ENCODE data around the gene PRKCQ. TPM values are rescaled to one million over a fixed set of nuclear protein-coding genes. Genes with fewer than 3 reads are reported as not detected.

PRKCQ gene
- total and polyA plus RNA-seq, 4 donors, result 0.13 to 3.3 (median 0.45) TPM

- no peak for TF ChIP-seq REST (IDR thresholded peaks at IDR 0.05)
Observed at GRCh38 chr10:6478722-6479121, 101.4 kb downstream of the PRKCQ start (continued).

- H3K9me3 ChIP-seq (ENCODE audit: control insufficient read depth in 4 of 4, low read length in 3 of 4), result no peaks in the 10 kb centered on the region
- no peak overlapping the region for H3K9ac ChIP-seq (ENCODE audit: low read depth in 1 of 2, low read length in 2 of 2)
- DNase-seq (ENCODE audit: low spot score), result no peak
- no peaks in the 10 kb centered on the region for H3K27me3 ChIP-seq (ENCODE audit: control insufficient read depth in 4 of 4, insufficient read depth in 4 of 4, low read length in 3 of 4)
- H3K4me1 ChIP-seq (ENCODE audit: control insufficient read depth in 4 of 4, insufficient read depth in 4 of 4, low read length in 3 of 4), result no peaks in the 10 kb centered on the region
- no peak overlapping the region for H3K4me3 ChIP-seq (ENCODE audit: low read depth in 1 of 3, low read length in 3 of 3)
- no peaks in the 10 kb centered on the region for H3K36me3 ChIP-seq (ENCODE audit: control insufficient read depth in 4 of 4, insufficient read depth in 3 of 4, low read depth in 1 of 4, low read length in 3 of 4)
- H3K27ac ChIP-seq (ENCODE audit: low read depth in 1 of 2, low read length in 2 of 2), result no peak overlapping the region
- 87% methylated on average over 2 of the region's 2 CpGs for WGBS
- TF ChIP-seq JUND (IDR thresholded peaks at IDR 0.05), result no peak
- TF ChIP-seq GABPA (IDR thresholded peaks at IDR 0.05 in 1 of 2, conservative IDR thresholded peaks at IDR 0.05 in 1 of 2), result no peak
- no peak for TF ChIP-seq FOXA1 (IDR thresholded peaks at IDR 0.05)
- no peak for TF ChIP-seq REST (IDR thresholded peaks at IDR 0.05)
- no peak for TF ChIP-seq YY1 (IDR thresholded peaks at IDR 0.05)
- TF ChIP-seq HNF4A (conservative IDR thresholded peaks at IDR 0.05), result no peak
- TF ChIP-seq TAF1 (conservative IDR thresholded peaks at IDR 0.05), result no peak
- no peak for TF ChIP-seq MAX (IDR thresholded peaks at IDR 0.05)
- no peak for TF ChIP-seq NR2F2 (IDR thresholded peaks at IDR 0.05)
Observed at GRCh38 chr10:6476989-6477388, 103.1 kb downstream of the PRKCQ start.

- H3K27me3 ChIP-seq (ENCODE audit: control insufficient read depth in 4 of 4, insufficient read depth in 4 of 4, low read length in 3 of 4), result no peaks in the 10 kb centered on the region
- H3K36me3 ChIP-seq (ENCODE audit: control insufficient read depth in 4 of 4, insufficient read depth in 3 of 4, low read depth in 1 of 4, low read length in 3 of 4), result no peaks in the 10 kb centered on the region
- H3K4me1 ChIP-seq (ENCODE audit: control insufficient read depth in 4 of 4, insufficient read depth in 4 of 4, low read length in 3 of 4), result no peaks in the 10 kb centered on the region
- no peak overlapping the region for H3K4me3 ChIP-seq (ENCODE audit: low read depth in 1 of 3, low read length in 3 of 3)
- H3K9ac ChIP-seq (ENCODE audit: low read depth in 1 of 2, low read length in 2 of 2), result no peak overlapping the region
- WGBS, result 88% methylated on average over 5 of the region's 5 CpGs
- H3K9me3 ChIP-seq (ENCODE audit: control insufficient read depth in 4 of 4, low read length in 3 of 4), result no peaks in the 10 kb centered on the region
- no peak for DNase-seq (ENCODE audit: low spot score)
- no peak overlapping the region for H3K27ac ChIP-seq (ENCODE audit: low read depth in 1 of 2, low read length in 2 of 2)
- no peak for TF ChIP-seq HNF4G (IDR thresholded peaks at IDR 0.05)
- TF ChIP-seq REST (IDR thresholded peaks at IDR 0.05), result no peak
- TF ChIP-seq FOXA1 (IDR thresholded peaks at IDR 0.05), result no peak
- TF ChIP-seq ATF3 (IDR thresholded peaks at IDR 0.05), result no peak
- no peak for TF ChIP-seq EGR1 (IDR thresholded peaks at IDR 0.05; ENCODE audit: low read depth in 2 of 2)
- TF ChIP-seq RXRA (IDR thresholded peaks at IDR 0.05), result no peak
- no peak for TF ChIP-seq HNF4A (conservative IDR thresholded peaks at IDR 0.05)
- TF ChIP-seq SP1 (IDR thresholded peaks at IDR 0.05), result no peak
- TF ChIP-seq NR2F2 (IDR thresholded peaks at IDR 0.05), result no peak
- no peak for TF ChIP-seq YY1 (IDR thresholded peaks at IDR 0.05)
- no peak for TF ChIP-seq CTCF (IDR thresholded peaks at IDR 0.05; ENCODE audit: low read depth, low read length, missing input control)
- TF ChIP-seq GABPA (IDR thresholded peaks at IDR 0.05 in 1 of 2, conservative IDR thresholded peaks at IDR 0.05 in 1 of 2), result no peak
- TF ChIP-seq MAX (IDR thresholded peaks at IDR 0.05), result no peak
Observed at GRCh38 chr10:6474871-6475270, 105.2 kb downstream of the PRKCQ start.

Measured in liver (tissue), 9 donors.